HG02588 (cell line): ENCODE measurements around the gene C1orf185.
A peak's percentile ranks its signal among the peaks of the same experiment; 100 is the strongest.
"Not testable (repeated sequence)": the region's sequence is repeated elsewhere in the genome, so short reads cannot be mapped to it uniquely, and the experiment has no call there.

Source experiments
- ATAC-seq: cut with Tn5 transposase; IDR thresholded peaks from one replicate; pipeline ENCODE4 v1.9.1; 2021; ENCODE audit warnings: mild to moderate bottlenecking, moderate library complexity; ENCODE audit not compliant: unreplicated experiment

The C1orf185 gene

GRCh38 chr1:51101976-51102375, at the start of gene C1orf185:
TSS of gene C1orf185 (plus strand) at chr1:51102228. CDS start at chr1:51102234, 6 bp downstream.
- no peak for ATAC-seq

GRCh38 chr1:51058858-51059257, 43.2 kb upstream of the C1orf185 start:
- ATAC-seq: no peak

- no peak for ATAC-seq
Measured at GRCh38 chr1:51061231-51061918, 40.7 kb upstream of the C1orf185 start.

- ATAC-seq: no peak
Measured at GRCh38 chr1:51063121-51063520, 38.9 kb upstream of the C1orf185 start.

GRCh38 chr1:51070011-51070410, 32.0 kb upstream of the C1orf185 start:
- no peak for ATAC-seq

GRCh38 chr1:51070640-51071039, 31.4 kb upstream of the C1orf185 start:
- no peak for ATAC-seq

GRCh38 chr1:51071291-51072042, 30.6 kb upstream of the C1orf185 start:
- no peak for ATAC-seq

GRCh38 chr1:51072043-51072439, 30.0 kb upstream of the C1orf185 start:
- no peak for ATAC-seq

GRCh38 chr1:51072651-51073050, 29.4 kb upstream of the C1orf185 start:
- no peak for ATAC-seq

- ATAC-seq: no peak
Measured at GRCh38 chr1:51073456-51073855, 28.6 kb upstream of the C1orf185 start.

GRCh38 chr1:51086496-51087271, 15.3 kb upstream of the C1orf185 start:
- ATAC-seq: no peak

GRCh38 chr1:51088474-51088873, 13.6 kb upstream of the C1orf185 start:
- ATAC-seq: no peak

- ATAC-seq: no peak
Measured at GRCh38 chr1:51093581-51093980, 8.4 kb upstream of the C1orf185 start.

- no peak for ATAC-seq
Measured at GRCh38 chr1:51097171-51097570, 4.9 kb upstream of the C1orf185 start.

- peak; percentile 53 for ATAC-seq
Measured at GRCh38 chr1:51100264-51100880, 1.7 kb upstream of the C1orf185 start.

- no peak for ATAC-seq
Measured at GRCh38 chr1:51114137-51114536, 12.1 kb downstream of the C1orf185 start.

- no peak for ATAC-seq
Measured at GRCh38 chr1:51115714-51116404, 13.8 kb downstream of the C1orf185 start.

GRCh38 chr1:51119331-51119730, 17.3 kb downstream of the C1orf185 start:
- ATAC-seq: no peak

- ATAC-seq: no peak
Measured at GRCh38 chr1:51120629-51121028, 18.6 kb downstream of the C1orf185 start.

GRCh38 chr1:51127152-51127551, 25.1 kb downstream of the C1orf185 start:
- not testable (repeated sequence) for ATAC-seq

- no peak for ATAC-seq
Measured at GRCh38 chr1:51131185-51131584, 29.2 kb downstream of the C1orf185 start.
